SK-N-SH (cell line): ENCODE results near the gene HPCAL1. TPM values are rescaled to one million over a fixed set of nuclear protein-coding genes. Genes with fewer than 3 reads are reported as not detected.
A peak's percentile ranks its signal among the peaks of the same experiment; 100 is the strongest.

Source experiments
- CTCF ChIA-PET: fragments of 300-600, 350-600 bp; formaldehyde crosslinking; extraction: SDS; loops from one replicate; lab custom pipeline; 2021; lab: Yijun Ruan, JAX
- POLR2A ChIA-PET: fragments of 350-600 bp; sonication (Branson Sonifier 250); formaldehyde crosslinking; extraction: SDS; loops from one replicate; lab custom pipeline; 2020; ENCODE audit warnings: antibody characterized with exemption, inconsistent platforms; lab: Yijun Ruan, JAX
- DNase-seq: peaks from one replicate; pipeline ENCODE4 v3.0.0; 2012
- H2AFZ ChIP-seq: fragments of 200-600 bp; sonication (generic); 2 replicates; pipeline ENCODE4 v1.8.1; 2016; ENCODE audit warnings: antibody characterized with exemption, mild to moderate bottlenecking, low read depth
- H3F3A ChIP-seq: fragments of 200-600 bp; sonication (generic); replicated peaks from 2 replicates; pipeline ENCODE3; 2016; ENCODE audit warnings: antibody characterized with exemption, mild to moderate bottlenecking; ENCODE audit not compliant: insufficient read depth
- H3K27ac ChIP-seq, 2 experiments: fragments of 200-500 bp in 1 of 2; fragments of 200-600 bp in 1 of 2; sonication (Bioruptor generic) in 1 of 2; sonication (generic), shearing (Covaris generic) in 1 of 2; 2 replicates each; pipeline versions ENCODE4 v1.5.1 to v1.6.1; 2014 to 2016; ENCODE audit warnings: low read depth in 2 of 2, inconsistent platforms in 1 of 2, low read length in 1 of 2, mild to moderate bottlenecking in 1 of 2, mixed read lengths in 1 of 2
- H3K27me3 ChIP-seq: fragments of 200-600 bp; sonication (generic), shearing (Covaris generic); 2 replicates; pipeline ENCODE4 v1.6.1; 2016; ENCODE audit warnings: mixed run types; ENCODE audit not compliant: insufficient read depth
- H3K36me3 ChIP-seq, 2 experiments: fragments of 200-500 bp in 1 of 2; fragments of 200-600 bp in 1 of 2; sonication (Bioruptor generic) in 1 of 2; sonication (generic) in 1 of 2; replicated peaks in 1 of 2; 2 replicates each; pipeline versions ENCODE3 to v1.5.1; 2014 to 2016; ENCODE audit warnings: low read length in 1 of 2, mild to moderate bottlenecking in 1 of 2; ENCODE audit not compliant: insufficient read depth in 2 of 2, control insufficient read depth in 1 of 2
- H3K4me1 ChIP-seq, 2 experiments: fragments of 200-500 bp in 1 of 2; fragments of 200-600 bp in 1 of 2; sonication (Bioruptor generic) in 1 of 2; sonication (generic), shearing (Covaris generic) in 1 of 2; 2 replicates each; pipeline versions ENCODE4 v1.5.1 to v1.6.1; 2014 to 2016; ENCODE audit warnings: low read depth in 1 of 2, low read length in 1 of 2, mixed run types in 1 of 2; ENCODE audit not compliant: insufficient read depth in 2 of 2, control insufficient read depth in 1 of 2
- H3K4me2 ChIP-seq: fragments of 200-600 bp; sonication (generic), shearing (Covaris generic); 2 replicates; pipeline ENCODE4 v1.6.1; 2017; ENCODE audit warnings: mixed run types
- H3K4me3 ChIP-seq, 2 experiments: fragments of 200-500 bp in 1 of 2; fragments of 200-600 bp in 1 of 2; sonication (Bioruptor generic) in 1 of 2; sonication (generic), shearing (Covaris generic) in 1 of 2; 2 replicates each; pipeline versions ENCODE4 v1.5.1 to v1.8.1; 2014 to 2016; ENCODE audit warnings: low read depth in 2 of 2, inconsistent platforms in 1 of 2, low read length in 1 of 2, mild to moderate bottlenecking in 1 of 2, mixed read lengths in 1 of 2, moderate library complexity in 1 of 2
- H3K79me2 ChIP-seq: fragments of 200-600 bp; sonication (generic); 2 replicates; pipeline ENCODE4 v1.8.1; 2017; ENCODE audit warnings: mild to moderate bottlenecking; ENCODE audit not compliant: insufficient read depth
- H3K9ac ChIP-seq: fragments of 200-600 bp; sonication (generic); 2 replicates; pipeline ENCODE4 v1.6.1; 2017; ENCODE audit warnings: mixed run types
- H3K9me2 ChIP-seq: fragments of 200-600 bp; sonication (generic); 2 replicates; pipeline ENCODE4 v1.6.1; 2017; ENCODE audit warnings: mixed run types
- H3K9me3 ChIP-seq: fragments of 200-600 bp; sonication (generic); 2 replicates; pipeline ENCODE4 v1.6.1; 2017; ENCODE audit warnings: mixed run types, mild to moderate bottlenecking, moderate library complexity
- H4K20me1 ChIP-seq: fragments of 200-600 bp; sonication (generic); 2 replicates; pipeline ENCODE4 v1.6.1; 2017; ENCODE audit warnings: mild to moderate bottlenecking, mixed run types; ENCODE audit not compliant: insufficient read depth
- CTCF ChIP-seq: fragments of 200-600 bp; sonication (generic); IDR thresholded peaks from 2 replicates; pipeline ENCODE4 v1.6.1; 2017; ENCODE audit warnings: antibody characterized with exemption, mild to moderate bottlenecking, moderate library complexity
- EZH2phosphoT487 ChIP-seq: fragments of 200-600 bp; sonication (generic); IDR thresholded peaks from 2 replicates; pipeline ENCODE4 v1.6.1; 2017; ENCODE audit warnings: low read depth, mixed run types, mild to moderate bottlenecking, antibody characterized with exemption, moderate library complexity, borderline replicate concordance
- FOSL2 ChIP-seq: IDR thresholded peaks from 2 replicates; pipeline ENCODE4 v1.4.0; 2012; ENCODE audit warnings: low read depth, mild to moderate bottlenecking, moderate library complexity, borderline replicate concordance
- FOXM1 ChIP-seq: IDR thresholded peaks from 2 replicates; pipeline ENCODE4 v1.4.0; 2012; ENCODE audit warnings: low read depth, mild to moderate bottlenecking
- GATA2 ChIP-seq: sonication (generic); formaldehyde crosslinking; IDR thresholded peaks from 2 replicates; pipeline ENCODE4 v1.5.0; 2020; ENCODE audit warnings: mild to moderate bottlenecking, missing genetic modification reagents
- JUND ChIP-seq: IDR thresholded peaks from 2 replicates; pipeline ENCODE4 v1.4.0; 2012
- MEF2A ChIP-seq: IDR thresholded peaks from 2 replicates; pipeline ENCODE4 v1.4.0; 2012; ENCODE audit warnings: low read depth, borderline replicate concordance
- NRF1 ChIP-seq: IDR thresholded peaks from 2 replicates; pipeline ENCODE4 v1.6.1; 2012; ENCODE audit warnings: low read depth, mild to moderate bottlenecking, low read length
- PBX3 ChIP-seq: IDR thresholded peaks from 2 replicates; pipeline ENCODE4; 2012
- POLR2AphosphoS5 ChIP-seq: IDR thresholded peaks from 2 replicates; pipeline ENCODE4 v1.6.1; 2012; ENCODE audit warnings: low read depth, low read length
- RAD21 ChIP-seq: IDR thresholded peaks from 2 replicates; pipeline ENCODE4 v1.6.1; 2012; ENCODE audit warnings: mild to moderate bottlenecking, low read length
- RCOR1 ChIP-seq: fragments of 150-350 bp; IDR thresholded peaks from 2 replicates; pipeline ENCODE4 v1.6.1; 2017; ENCODE audit warnings: antibody characterized with exemption, low read length
- RXRA ChIP-seq: IDR thresholded peaks from 2 replicates; pipeline ENCODE4 v1.4.0; 2012; ENCODE audit warnings: low read depth, mild to moderate bottlenecking, borderline replicate concordance
- SIN3A ChIP-seq: IDR thresholded peaks from 2 replicates; pipeline ENCODE4 v1.6.1; 2012; ENCODE audit warnings: low read depth, mild to moderate bottlenecking, low read length, moderate library complexity, borderline replicate concordance
- SMC3 ChIP-seq: IDR thresholded peaks from 2 replicates; pipeline ENCODE4 v1.6.1; 2012; ENCODE audit warnings: low read depth, low read length, improper control_type of control experiment
- TCF12 ChIP-seq: IDR thresholded peaks from 2 replicates; pipeline ENCODE4 v1.4.0; 2012
- TEAD4 ChIP-seq: IDR thresholded peaks from 2 replicates; pipeline ENCODE4 v1.4.0; 2012; ENCODE audit warnings: mild to moderate bottlenecking, borderline replicate concordance; ENCODE audit not compliant: insufficient read depth
- ZBTB33 ChIP-seq: IDR thresholded peaks from 2 replicates; pipeline ENCODE4 v1.4.0; 2012; ENCODE audit warnings: low read depth, borderline replicate concordance
- WGBS: methylation state at CpG from one replicate; pipeline ENCODE4 v1.1.6; 2017; ENCODE audit warnings: low lambda C conversion rate; 5-methylcytosine and 5-hydroxymethylcytosine counted together
- polyA plus RNA-seq, 3 experiments: library from polyadenylated mRNA; depleted of rRNA; stranded (reverse); fragments of >200 nt; gene quantifications; 2 replicates each; pipeline ENCODE4 v1.2.3, GENCODE V29; 2012

HPCAL1 gene
- polyA plus RNA-seq, 1 of the 3 experiments (the other 2 are of a cell fraction): 77.0 TPM

- TF ChIP-seq ZBTB33 (no peak), CTCF (no peak), FOSL2 (no peak), JUND (no peak)
- TF ChIP-seq, all 33 proteins: peak for 0
Observed at GRCh38 chr2:10367472-10368439, 65.1 kb downstream of the HPCAL1 start (continued).

GRCh38 chr2:10368491-10369231, 66.0 kb downstream of the HPCAL1 start:
- CTCF ChIA-PET: interaction anchor here (0.7 to 4.7 kb wide), 5 partner anchors 16 to 65 kb away, joined by 3 to 23 read pairs (median 4); no protein-coding TSS in a partner anchor
- Histone ChIP-seq H4K20me1 (peaks cover 14% of the 10 kb centered on the region; the same call in 1 of the 2 replicates), H3K4me1 (peaks cover 0 to 66% of the 10 kb centered on the region in 2 experiments; a peak in 1 of 4 replicates), H3K27ac (peak overlapping the region in 1 of 2 experiments; percentile 12; a peak in 1 of 4 replicates), H3K4me3 (no peak overlapping the region), H3K27me3 (no peaks in the 10 kb centered on the region), H3K36me3 (no peaks in the 10 kb centered on the region), H3F3A (no peaks in the 10 kb centered on the region), H3K9me3 (no peaks in the 10 kb centered on the region), H3K4me2 (no peak overlapping the region), H3K79me2 (no peaks in the 10 kb centered on the region), H2AFZ (no peak overlapping the region), H3K9me2 (no peaks in the 10 kb centered on the region), H3K9ac (no peak overlapping the region)
- DNase-seq: no peak
- POLR2A ChIA-PET: no interaction called here
- WGBS: 90% methylated on average over 21 of the region's 24 CpGs
- TF ChIP-seq ZBTB33 (no peak), RCOR1 (no peak), TCF12 (no peak), NRF1 (no peak), CTCF (no peak), GATA2 (CRISPR knock-in tag) (no peak), SMC3 (no peak), FOXM1 (no peak), RAD21 (no peak), RXRA (no peak), POLR2AphosphoS5 (no peak), EZH2phosphoT487 (no peak), PBX3 (no peak), SIN3A (no peak), TEAD4 (no peak), MEF2A (no peak), FOSL2 (no peak)
